ENCODE results near the gene TJP1.
"Not testable (repeated sequence)": the region's sequence is repeated elsewhere in the genome, so short reads cannot be mapped to it uniquely, and the experiment has no call there.

TJP1 gene

DNA sequence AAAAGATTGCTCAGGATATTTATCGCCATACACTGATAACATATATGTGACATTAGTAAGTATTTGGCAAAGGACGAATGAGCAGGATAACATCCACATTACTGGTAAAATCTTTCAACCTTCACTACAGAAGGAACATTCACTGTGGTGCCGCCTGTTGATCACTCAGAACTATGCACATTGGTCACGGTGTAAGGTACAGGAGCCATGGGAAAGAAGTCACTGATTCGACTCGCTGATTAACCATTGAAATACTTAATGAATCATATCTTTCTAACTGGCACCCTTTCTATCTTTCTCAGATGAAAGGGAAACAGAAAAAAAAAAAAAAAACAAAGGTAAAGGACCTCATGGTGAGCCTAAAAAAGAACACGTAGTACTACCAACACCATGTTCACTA lies 68.8 kb downstream of the TJP1 start:
- DNase-seq (ENCODE audit: low spot score) = no peak

DNA sequence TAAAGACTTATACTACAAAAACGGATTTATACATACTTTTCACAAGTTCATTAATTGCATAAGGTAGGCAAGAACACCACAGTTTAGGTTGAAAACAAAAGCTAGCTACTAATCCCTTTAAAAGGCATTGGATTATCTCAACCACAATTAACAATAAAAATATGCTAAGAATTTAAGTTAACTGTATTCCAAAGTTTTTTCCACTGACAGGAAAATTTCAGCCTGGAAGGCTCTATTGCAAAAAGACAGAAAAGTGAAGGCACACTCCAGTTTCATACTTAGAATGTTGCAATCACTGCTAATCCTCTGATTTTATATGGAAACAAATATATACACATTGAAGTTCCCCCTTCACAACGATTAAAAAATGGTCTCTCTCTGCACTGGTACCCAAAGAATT lies 71.5 kb downstream of the TJP1 start:
- no peak for DNase-seq (ENCODE audit: low spot score)

DNA sequence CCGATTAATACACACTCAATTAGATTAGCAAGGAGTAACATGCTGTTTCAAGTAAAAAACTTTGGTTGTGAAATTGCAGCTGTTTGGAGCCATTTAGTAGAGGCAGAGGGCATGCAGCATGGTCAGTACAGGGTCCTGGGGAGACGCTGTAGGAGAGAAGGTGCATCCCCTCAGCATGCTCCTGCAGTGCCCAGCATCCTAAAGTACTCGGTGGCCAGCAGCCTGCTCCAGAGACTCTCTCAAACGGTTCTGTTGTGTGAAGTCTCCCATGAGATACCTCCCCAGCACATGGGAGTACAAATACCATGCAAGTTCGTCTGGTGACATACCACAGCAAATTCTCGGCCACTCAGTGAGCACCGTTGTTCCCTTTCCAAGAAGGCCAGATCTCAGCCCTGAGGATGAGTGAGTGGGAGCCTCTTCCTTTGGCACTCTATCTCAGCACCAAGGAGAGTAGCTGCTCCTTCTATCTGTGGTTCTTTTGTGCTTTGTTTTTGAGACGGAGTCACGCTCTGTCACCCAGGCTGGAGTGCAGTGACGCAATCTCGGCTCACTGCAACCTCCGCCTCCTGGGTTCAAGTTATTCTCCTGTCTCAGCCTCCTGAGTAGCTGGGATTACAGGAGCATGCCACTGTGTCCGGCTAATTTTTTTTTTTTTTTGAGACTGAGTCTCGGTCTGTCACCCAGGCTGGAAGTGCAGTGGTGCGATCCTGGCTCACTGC lies 72.7 kb downstream of the TJP1 start:
- DNase-seq (ENCODE audit: low spot score) = no peak

DNA sequence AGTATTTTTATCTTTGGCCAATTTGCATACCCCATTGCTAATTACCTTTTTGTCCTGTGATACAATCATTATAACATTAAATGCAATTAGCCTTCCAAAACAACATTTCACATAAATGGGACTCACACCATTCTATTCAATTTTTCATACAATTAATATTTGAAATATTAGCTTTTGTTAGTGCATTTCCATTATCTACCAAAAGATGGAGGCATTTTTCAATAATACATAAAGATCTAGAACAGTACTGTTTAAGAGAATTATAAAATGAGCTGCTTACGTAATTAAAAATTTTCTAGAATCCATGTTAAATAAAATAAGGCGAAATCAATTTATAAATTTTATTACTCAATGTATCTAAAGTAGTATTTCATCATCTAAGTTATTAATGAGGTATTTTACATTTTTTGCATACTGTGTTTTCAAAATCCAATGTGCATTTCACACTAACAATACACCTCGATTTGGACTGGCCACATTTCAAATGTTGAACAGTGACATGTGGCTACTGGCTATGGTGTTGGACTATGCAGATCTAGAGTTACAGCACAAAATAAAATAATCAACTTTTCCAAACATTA lies 74.3 kb downstream of the TJP1 start:
- no peak for DNase-seq (ENCODE audit: low spot score)

DNA sequence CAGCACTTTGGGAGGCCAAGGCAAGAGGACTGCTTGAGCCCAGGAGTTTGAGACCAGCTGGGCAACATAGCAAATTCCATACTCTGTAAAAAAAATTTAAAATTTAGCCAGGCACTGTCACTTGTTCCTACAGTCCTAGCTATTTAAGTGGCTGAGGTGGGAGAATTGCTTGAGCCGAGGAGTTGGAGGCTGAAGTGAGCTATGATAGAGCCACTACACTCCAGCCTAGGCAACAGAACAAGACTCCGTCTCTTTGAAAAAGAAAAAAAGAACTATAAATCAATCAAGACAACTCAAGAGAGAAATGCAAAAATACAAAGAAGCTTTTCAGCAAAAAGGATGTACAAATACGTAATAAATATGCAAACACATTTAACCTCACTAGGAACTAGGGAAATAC lies 78.8 kb downstream of the TJP1 start:
- no peak for DNase-seq (ENCODE audit: low spot score)

DNA sequence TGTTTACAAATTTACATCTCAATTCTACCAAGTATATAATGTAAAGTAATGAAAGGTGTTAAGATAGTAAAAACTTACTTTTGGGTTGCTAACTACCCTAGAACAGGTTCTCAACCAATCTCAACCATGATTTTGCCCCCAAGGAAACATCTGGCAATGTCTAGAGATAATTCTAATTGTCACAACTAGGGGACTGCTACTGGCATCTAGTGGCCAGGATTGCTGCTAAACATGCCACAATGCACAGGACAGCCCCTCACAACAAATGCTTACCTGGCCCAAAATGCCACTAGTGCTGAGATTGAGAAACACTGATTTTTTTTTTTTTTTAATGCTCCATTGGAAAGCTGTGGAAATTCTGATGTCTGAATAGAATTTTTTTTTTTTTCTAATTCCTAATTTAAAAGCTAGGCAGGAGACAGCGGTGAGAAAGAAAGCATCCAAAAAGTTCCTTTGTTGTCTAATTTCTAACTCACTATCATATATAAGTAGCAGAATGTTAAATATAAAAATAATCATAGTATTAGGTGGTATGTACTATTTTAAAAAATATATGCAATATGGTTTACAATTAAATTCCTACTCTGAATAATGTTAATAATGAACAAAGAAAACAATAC lies 81.5 kb downstream of the TJP1 start:
- no peak for DNase-seq (ENCODE audit: low spot score)

DNA sequence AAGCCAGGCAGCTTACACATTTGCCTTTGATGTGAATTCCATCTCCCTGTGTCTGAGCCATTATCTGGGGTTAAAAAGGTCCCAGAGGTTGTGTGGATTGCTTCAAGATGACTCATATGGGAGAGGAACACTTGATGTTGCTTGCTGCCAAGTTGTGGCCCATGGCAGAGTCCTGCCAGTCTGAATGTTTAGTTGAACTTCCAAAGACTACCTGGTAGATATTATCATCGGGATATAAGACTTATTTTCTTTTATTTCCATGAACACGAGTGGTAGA lies 85.6 kb downstream of the TJP1 start:
- peak; percentile 7 for DNase-seq (ENCODE audit: low spot score)

DNA sequence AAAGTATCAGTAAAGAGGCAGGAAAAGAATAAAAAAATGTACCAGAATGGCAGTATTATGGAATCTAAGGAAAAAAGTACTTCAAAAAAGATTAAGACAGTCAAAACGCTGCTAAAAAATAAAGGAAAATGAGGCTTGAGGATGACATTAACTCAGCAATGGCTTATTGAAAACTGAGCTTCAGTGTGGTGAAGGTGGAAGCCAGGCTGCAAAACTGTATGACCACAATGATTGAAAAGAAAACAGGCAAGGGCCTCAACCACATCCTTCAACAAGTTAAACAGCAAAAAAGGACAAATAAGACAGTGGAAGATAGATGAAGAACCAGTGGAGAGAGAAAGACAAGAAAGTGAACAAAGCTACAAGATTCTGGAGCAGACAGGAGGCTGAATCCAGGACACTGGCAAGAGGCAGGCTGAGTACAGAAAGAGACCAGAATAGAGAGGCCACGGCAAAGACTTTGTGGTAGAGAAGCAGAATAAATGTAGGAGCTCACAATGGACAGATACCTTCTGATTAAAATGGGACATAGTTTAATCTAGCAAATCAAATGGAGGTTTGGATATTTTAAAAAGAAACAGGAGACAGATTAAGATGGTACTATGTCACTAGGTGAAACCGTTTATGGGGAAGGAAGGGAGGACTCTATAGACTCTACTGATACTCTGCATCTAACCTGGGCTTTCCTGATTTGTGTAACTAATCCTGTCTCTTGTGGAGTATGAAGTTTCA lies 86.1 kb downstream of the TJP1 start:
- no peak for DNase-seq (ENCODE audit: low spot score)

DNA sequence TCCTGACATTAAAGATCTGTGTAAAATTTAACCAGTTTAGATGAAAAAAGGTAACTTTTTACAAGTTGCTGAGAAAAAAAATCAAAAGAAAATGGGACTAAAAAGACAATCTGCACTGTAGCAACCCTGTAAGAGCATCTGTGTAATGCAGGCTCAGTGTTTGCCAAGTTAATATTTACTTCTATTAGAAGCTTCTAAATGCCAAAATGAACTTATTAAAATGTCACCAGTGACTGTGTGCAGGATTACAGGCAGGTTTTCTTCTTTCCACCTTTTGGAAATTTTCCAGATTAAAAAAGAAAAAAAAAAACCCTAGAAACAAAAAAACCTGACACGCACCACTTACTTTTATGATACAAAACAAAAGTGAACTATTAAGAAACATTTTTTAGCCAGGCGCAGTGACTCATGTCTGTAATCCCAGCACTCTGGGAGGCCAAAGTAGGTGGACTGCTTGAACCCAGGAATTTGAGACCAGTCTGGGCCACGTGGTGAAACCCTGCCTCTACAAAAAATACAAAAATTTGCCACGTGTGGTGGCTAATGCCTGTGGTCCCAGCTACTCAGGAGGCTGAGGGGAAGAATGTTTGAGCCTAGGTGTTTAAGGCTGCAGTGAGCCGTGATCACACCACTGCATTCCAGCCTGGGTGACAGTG lies 87.2 kb downstream of the TJP1 start:
- DNase-seq (ENCODE audit: low spot score) = no peak

DNA sequence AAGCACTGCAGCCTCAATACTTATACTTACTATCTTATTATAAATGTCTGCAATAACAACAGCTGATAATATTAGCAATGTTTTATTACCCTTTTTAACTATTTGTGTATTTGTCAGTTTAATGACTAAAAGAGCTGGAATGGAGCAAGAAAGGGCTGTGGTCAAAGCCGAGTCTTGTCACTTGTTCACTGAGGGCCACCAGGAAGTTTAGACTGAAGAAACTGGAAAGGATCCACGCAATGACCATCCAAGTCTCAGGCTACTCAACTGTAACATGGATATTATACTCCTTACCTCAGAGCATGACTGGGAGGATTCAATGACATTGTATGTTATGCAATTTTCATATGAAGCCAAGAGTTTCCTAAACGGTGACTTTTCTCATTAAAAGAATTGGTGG lies 90.4 kb downstream of the TJP1 start:
- DNase-seq (ENCODE audit: low spot score) = no peak

DNA sequence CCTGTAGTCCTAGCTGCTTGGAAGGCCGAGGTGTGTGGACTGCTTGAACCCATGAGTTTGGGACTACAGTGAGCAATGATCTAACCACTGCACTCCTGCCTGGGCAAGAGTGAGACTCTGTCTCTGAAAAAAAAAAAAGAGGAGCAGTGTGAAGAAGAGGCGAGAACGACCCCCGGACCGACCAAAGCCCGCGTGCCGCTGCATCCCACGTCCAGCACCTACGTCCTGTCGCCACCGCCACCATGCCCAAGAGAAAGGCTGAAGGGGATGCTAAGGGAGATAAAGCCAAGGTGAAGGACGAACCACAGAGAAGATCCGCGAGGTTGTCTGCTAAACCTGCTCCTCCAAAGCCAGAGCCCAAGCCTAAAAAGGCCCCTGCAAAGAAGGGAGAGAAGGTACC lies 91.8 kb downstream of the TJP1 start:
- DNase-seq (ENCODE audit: low spot score) = not testable (repeated sequence)

DNA sequence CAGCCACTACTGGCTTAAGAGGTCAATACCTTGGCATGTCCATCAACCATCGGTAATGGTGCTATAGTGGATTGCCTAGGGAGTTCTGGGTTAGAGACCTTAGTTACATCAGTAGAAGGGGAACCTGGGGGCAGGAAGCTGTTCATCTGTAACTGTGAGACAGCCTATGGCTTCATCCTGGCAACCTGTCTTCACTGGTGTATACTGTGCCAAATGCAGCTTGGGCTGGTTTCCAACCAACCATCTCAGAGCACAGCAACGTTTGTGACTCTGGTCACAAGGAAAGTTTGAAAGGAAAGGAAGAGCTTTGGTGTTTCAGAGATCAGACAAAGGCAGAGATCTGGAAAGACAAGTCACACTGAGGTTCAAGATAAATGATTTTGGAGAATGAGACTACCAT lies 93.8 kb downstream of the TJP1 start:
- no peak for DNase-seq (ENCODE audit: low spot score)

DNA sequence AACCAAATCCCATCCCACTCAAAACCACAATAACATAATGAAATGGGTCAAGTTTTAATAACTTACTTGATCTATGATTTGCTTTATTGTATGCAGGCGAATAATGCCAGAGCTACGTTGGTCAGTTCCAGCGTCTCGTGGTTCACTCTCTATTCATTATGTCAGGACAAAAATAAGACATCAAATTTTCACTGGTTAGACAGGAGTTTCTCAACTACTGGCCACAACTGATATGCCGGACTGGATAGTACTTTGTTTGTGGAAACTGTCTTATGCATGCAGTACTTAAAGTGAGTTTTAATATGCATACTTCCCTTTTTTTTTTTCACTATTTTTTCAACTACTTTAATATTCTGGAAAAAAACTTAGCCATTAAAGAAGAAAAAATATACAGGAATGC lies 94.4 kb downstream of the TJP1 start:
- DNase-seq (ENCODE audit: low spot score) = no peak

DNA sequence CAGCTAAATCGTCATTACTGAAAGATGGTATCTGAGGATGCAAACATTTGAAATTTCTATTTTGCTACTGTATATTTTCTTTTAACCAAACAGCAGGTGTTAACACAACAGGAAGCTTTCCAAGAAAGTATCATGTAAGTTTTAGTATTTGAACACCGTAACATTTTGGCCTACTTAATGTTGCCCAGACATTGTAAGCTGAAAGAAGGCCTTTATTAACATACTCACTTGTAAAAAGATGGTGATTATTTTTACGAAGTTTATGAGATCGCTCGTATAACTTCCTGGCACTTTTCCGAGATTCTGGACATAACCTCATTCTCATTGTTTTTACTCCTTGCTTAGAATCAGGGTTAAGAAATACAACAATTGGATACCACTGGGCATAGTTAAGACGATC lies 95.7 kb downstream of the TJP1 start:
- no peak for DNase-seq (ENCODE audit: low spot score)

DNA sequence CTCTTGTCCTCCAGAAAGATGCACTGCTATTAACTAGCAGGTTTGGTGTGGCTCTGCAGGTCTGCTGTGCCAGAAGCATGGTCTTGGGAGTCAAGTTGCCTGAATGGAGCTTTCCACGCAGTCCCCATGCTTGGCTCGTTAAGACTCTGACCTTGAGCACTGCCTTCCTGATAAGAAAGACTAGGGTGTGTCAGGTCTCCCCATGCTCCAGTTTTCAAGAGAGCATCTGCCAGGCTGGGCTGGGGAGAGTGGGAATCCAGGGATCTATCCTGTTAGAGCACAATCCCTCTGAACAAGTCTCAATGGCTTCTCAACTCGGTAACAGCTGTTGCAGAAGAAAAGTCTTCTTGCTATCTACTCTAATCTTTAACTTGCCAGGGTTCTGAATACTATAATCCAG lies 98.2 kb downstream of the TJP1 start:
- DNase-seq (ENCODE audit: low spot score) = no peak

DNA sequence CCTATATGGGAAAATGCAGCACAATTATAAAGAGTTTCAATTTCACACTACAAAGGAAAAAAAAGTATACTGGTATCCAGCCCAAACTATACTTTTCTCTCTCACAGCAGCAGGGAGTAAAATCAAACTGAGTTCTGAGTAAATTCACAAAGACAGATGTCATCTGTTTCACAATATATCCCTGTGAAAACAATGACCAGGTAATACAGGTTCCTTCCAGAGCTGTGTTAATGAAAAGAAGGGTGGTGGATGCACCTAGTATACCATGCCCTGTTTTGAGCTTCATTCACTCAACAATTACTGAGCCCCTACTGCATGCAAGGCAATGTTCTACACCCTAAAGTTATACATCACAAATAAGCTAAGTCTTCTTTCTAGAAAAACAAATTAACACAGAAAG lies 108.5 kb downstream of the TJP1 start:
- no peak for DNase-seq (ENCODE audit: low spot score)

DNA sequence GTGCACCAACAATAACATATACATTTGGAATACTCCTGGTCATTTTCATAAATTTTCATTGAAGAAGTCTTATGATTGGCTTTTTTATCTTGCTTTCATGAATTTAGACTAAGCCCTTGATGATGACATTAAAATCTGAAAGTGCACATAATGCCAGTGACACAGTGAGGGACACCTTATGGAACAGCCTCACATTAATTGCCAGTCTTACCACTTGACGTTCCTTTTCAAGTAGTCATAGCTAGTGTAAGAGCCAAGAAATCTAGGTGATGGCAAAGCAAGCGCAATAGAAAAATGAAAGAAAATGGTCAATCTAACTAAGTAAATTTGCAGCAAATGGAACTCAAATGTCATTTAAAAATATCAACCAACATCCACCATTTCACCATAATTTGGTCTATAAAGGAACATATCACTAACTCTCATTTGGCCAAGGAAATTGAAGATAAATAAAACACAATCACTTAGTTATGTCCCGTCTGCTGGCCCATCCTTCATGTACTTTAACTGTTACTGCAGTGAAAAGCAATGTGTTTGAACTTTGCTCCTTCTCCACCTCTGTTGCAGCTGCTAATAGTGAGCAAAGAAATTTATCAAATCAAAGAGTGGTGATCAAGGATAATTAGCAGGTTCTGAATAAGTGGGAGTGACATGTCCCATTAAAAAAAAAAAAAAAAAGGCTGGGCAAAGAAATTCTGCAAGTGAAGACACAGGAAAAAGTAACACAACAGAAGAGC lies 110.0 kb downstream of the TJP1 start:
- no peak for DNase-seq (ENCODE audit: low spot score)

DNA sequence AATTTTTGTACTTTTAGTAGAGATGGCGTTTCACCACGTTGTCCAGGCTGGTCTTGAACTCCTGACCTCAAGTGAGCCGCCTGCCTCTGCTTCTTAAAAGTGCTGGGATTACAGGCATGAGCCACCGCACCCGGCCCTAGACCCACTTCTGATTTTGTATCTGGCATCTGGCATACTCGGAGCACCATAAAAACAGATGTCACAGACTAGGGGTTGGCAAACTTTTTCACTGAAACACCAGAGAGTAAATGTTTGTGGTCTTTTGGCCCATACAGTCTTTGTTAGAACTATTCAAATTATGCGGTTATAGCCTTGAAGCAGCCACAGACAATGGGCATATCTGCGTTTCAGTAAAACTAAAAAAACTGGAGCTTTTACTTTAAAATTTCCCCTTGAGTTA lies 110.7 kb downstream of the TJP1 start:
- no peak for DNase-seq (ENCODE audit: low spot score)

DNA sequence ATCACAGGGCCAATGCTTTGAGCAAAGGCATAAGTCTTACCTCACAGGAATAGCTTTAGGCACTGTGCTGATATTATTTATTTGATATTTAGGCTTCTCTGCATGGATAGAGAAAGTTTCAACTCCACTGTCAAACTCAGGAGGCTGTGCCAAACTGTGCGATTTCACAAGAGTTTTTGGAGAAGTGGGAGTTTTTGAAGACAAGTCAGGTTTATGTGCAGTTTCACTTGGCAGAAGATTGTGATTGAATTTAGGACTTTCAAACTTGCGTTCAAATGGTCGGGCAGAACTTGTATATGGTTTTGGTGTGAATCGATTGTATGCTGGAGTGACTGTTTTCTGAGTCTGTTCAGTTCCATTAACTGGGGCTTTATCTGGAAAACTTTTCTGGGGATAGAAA lies 113.7 kb downstream of the TJP1 start:
- DNase-seq (ENCODE audit: low spot score) = no peak

DNA sequence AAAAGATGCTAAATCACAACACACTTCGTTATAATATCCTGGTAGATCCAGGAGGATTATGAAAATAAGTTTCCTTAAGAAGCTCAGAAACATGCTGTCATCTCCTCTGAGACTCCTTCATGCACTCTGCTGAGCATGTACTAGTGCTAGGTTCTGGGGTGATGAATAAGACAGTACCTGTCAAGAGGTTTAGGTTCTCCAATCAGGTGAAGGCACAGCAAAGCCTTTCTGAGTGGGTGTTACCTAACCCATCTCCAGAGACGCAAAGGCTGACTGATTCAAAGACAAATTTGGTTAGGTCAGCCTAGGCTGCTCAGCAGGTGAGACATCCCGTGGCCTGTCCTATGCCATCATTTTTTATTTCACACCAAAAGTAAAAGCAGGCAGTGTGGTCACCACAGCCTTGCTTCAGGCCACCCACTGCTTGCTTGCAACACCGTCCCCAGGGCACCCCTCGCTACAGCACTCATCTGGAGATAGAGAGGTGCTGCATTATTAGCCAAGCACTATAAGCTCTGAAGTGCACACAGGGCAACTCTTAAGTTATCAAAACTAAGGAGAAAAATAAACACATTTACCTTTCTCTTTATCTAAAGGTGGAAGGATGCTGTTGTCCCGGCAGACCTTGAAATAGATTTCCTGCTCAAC lies 117.2 kb downstream of the TJP1 start:
- no peak for DNase-seq (ENCODE audit: low spot score)

DNA sequence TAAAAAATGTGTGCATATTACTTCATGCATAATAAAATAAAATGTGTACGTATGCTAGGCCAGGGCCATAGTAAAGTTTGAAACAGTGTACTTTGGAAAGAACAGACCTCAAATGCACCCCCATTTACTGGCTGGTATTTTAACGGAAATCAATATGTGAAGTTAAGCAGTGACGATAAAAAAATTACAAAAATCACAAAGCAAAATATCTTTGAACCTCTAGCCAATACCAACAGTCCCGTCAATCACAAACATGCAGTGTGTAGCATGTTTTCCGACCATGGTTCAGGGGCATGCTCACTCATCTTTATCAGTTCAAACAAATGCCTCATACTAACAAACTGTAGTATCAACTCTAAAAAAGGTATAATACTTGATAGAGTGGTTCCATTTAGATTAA lies 121.1 kb downstream of the TJP1 start:
- no peak for DNase-seq (ENCODE audit: low spot score)

DNA sequence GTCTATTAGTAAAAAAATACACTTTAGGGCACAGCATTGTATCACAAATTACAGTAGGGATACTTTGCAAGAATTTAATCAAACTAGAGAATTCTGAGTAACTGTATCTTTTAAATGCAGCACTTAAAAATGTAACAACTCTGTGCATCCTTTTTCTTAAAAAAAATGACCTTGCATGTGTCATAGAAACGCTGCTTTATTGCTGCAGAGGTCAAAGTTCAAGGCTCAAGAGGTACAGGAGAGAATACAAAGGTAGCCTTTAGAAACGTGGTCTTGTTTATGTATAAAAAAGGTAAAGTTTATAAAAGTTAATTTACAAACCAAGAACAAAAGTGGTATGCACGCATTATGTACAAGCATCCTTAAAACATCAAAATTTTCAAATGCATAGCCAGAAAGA lies 122.0 kb downstream of the TJP1 start:
- no peak for DNase-seq (ENCODE audit: low spot score)

All from HuH-7.5 (cell line).